Measurements from ENCODE around the gene FDPS. TPM values are rescaled to one million over a fixed set of nuclear protein-coding genes. Genes with fewer than 3 reads are reported as not detected.

The FDPS gene
- total RNA-seq, 5 donors from 2014 or later (not counting 1 experiment from before 2014, with no cell fraction given) = 66.7 to 100 (median 93.0) TPM

GRCh38 chr1:155282488-155283091 is 26.1 kb upstream of the FDPS start:
- Mint-ChIP-seq H3K27ac (no peak overlapping the region), H3K4me1 (peaks cover 7 to 8% (median 8%) of the 10 kb centered on the region in 3 donors), H3K36me3 (no peaks in the 10 kb centered on the region), H3K9me3 (no peaks in the 10 kb centered on the region), H3K27me3 (no peaks in the 10 kb centered on the region), H3K4me3 (no peak overlapping the region)
- Histone ChIP-seq H3K9me3 (no peaks in the 10 kb centered on the region), H3K4me1 (ENCODE audit: control insufficient read depth in 1 of 2, extremely low read depth in 1 of 2, insufficient read depth in 2 of 2, low read length in 2 of 2) (peaks cover 3 to 14% of the 10 kb centered on the region in 2 experiments), H3K36me3 (ENCODE audit: control insufficient read depth in 2 of 2, extremely low read depth in 1 of 2, insufficient read depth in 1 of 2, low read length in 1 of 2) (no peaks in the 10 kb centered on the region), H3K4me3 (ENCODE audit: control insufficient read depth in 1 of 2, extremely low read depth in 1 of 2, low read length in 1 of 2) (no peak overlapping the region), H3K27me3 (replicated peaks in 1 of 2; ENCODE audit: control insufficient read depth in 2 of 2, extremely low read depth in 1 of 2, insufficient read depth in 2 of 2, low read length in 1 of 2) (peaks cover 0 to 2% of the 10 kb centered on the region in 2 experiments), H3K27ac (ENCODE audit: low read length) (no peak overlapping the region)
- ATAC-seq (replicated peaks in 1 of 4) (no peak), DNase-seq (no peak)
- whole genome bisulfite sequencing (ENCODE audit: insufficient coverage) = 93% methylated on average over 12 of the region's 29 CpGs
- CTCF ChIA-PET = no interaction called here
- POLR2A ChIA-PET = no interaction called here

GRCh38 chr1:155284476-155284875 is 24.2 kb upstream of the FDPS start:
- Histone ChIP-seq H3K4me1 (ENCODE audit: control insufficient read depth in 1 of 2, extremely low read depth in 1 of 2, insufficient read depth in 2 of 2, low read length in 2 of 2) (no peaks in the 10 kb centered on the region), H3K4me3 (ENCODE audit: control insufficient read depth in 1 of 2, extremely low read depth in 1 of 2, low read length in 1 of 2) (no peak overlapping the region), H3K27me3 (replicated peaks in 1 of 2; ENCODE audit: control insufficient read depth in 2 of 2, extremely low read depth in 1 of 2, insufficient read depth in 2 of 2, low read length in 1 of 2) (peaks cover 0 to 2% of the 10 kb centered on the region in 2 experiments), H3K27ac (ENCODE audit: low read length) (no peak overlapping the region), H3K9me3 (no peaks in the 10 kb centered on the region), H3K36me3 (ENCODE audit: control insufficient read depth in 2 of 2, extremely low read depth in 1 of 2, insufficient read depth in 1 of 2, low read length in 1 of 2) (no peaks in the 10 kb centered on the region)
- no peaks in the 10 kb centered on the region for H3K4me1 Mint-ChIP-seq
- ATAC-seq (replicated peaks in 1 of 4) (no peak), DNase-seq (no peak)
- H3K36me3 Mint-ChIP-seq = no peaks in the 10 kb centered on the region
- POLR2A ChIA-PET = no interaction called here
- 92% methylated on average over 10 of the region's 12 CpGs for WGBS (ENCODE audit: insufficient coverage)
- no peak overlapping the region for H3K27ac Mint-ChIP-seq
- H3K27me3 Mint-ChIP-seq = no peaks in the 10 kb centered on the region
- H3K9me3 Mint-ChIP-seq = no peaks in the 10 kb centered on the region
- H3K4me3 Mint-ChIP-seq = no peak overlapping the region
- CTCF ChIA-PET = no interaction called here

- H3K9me3 Mint-ChIP-seq = no peaks in the 10 kb centered on the region
- H3K27me3 Mint-ChIP-seq = peaks cover 0 to under 1% of the 10 kb centered on the region in 2 donors
- ChIA-PET CTCF (no interaction called here), POLR2A (no interaction called here)
- Histone ChIP-seq H3K4me1 (ENCODE audit: control insufficient read depth in 1 of 2, extremely low read depth in 1 of 2, insufficient read depth in 2 of 2, low read length in 2 of 2) (no peaks in the 10 kb centered on the region), H3K27me3 (replicated peaks in 1 of 2; ENCODE audit: control insufficient read depth in 2 of 2, extremely low read depth in 1 of 2, insufficient read depth in 2 of 2, low read length in 1 of 2) (peaks cover 0 to 5% of the 10 kb centered on the region in 2 experiments), H3K9me3 (no peaks in the 10 kb centered on the region), H3K36me3 (ENCODE audit: control insufficient read depth in 2 of 2, extremely low read depth in 1 of 2, insufficient read depth in 1 of 2, low read length in 1 of 2) (no peaks in the 10 kb centered on the region), H3K27ac (ENCODE audit: low read length) (no peak overlapping the region), H3K4me3 (ENCODE audit: control insufficient read depth in 1 of 2, extremely low read depth in 1 of 2, low read length in 1 of 2) (no peak overlapping the region)
- WGBS (ENCODE audit: insufficient coverage) = 98% methylated on average over 12 of the region's 14 CpGs
- ATAC-seq (replicated peaks in 1 of 4) (no peak), DNase-seq (no peak)
- H3K4me1 Mint-ChIP-seq = no peaks in the 10 kb centered on the region
- no peak overlapping the region for H3K27ac Mint-ChIP-seq
- H3K36me3 Mint-ChIP-seq = no peaks in the 10 kb centered on the region
- no peak overlapping the region for H3K4me3 Mint-ChIP-seq
These were observed 23.6 kb upstream of the FDPS start for GRCh38 chr1:155285063-155285462.

GRCh38 chr1:155285631-155286044 is 23.0 kb upstream of the FDPS start:
- peaks cover 0 to 3% of the 10 kb centered on the region in 2 donors for H3K27me3 Mint-ChIP-seq
- ChIA-PET POLR2A (no interaction called here), CTCF (no interaction called here)
- no peaks in the 10 kb centered on the region for H3K36me3 Mint-ChIP-seq
- no peaks in the 10 kb centered on the region for H3K9me3 ChIP-seq
- no peak overlapping the region for H3K27ac ChIP-seq (ENCODE audit: low read length)
- WGBS (ENCODE audit: insufficient coverage) = 97% methylated on average over 17 of the region's 18 CpGs
- no peaks in the 10 kb centered on the region for H3K4me1 ChIP-seq (ENCODE audit: control insufficient read depth in 1 of 2, extremely low read depth in 1 of 2, insufficient read depth in 2 of 2, low read length in 2 of 2)
- no peaks in the 10 kb centered on the region for H3K4me1 Mint-ChIP-seq
- H3K4me3 Mint-ChIP-seq = no peak overlapping the region
- H3K36me3 ChIP-seq (ENCODE audit: control insufficient read depth in 2 of 2, extremely low read depth in 1 of 2, insufficient read depth in 1 of 2, low read length in 1 of 2) = no peaks in the 10 kb centered on the region
- H3K4me3 ChIP-seq (ENCODE audit: control insufficient read depth in 1 of 2, extremely low read depth in 1 of 2, low read length in 1 of 2) = no peak overlapping the region
- no peak overlapping the region for H3K27ac Mint-ChIP-seq
- ATAC-seq (replicated peaks in 1 of 4) (no peak), DNase-seq (no peak)
- peaks cover 0 to 5% of the 10 kb centered on the region in 2 experiments for H3K27me3 ChIP-seq (replicated peaks in 1 of 2; ENCODE audit: control insufficient read depth in 2 of 2, extremely low read depth in 1 of 2, insufficient read depth in 2 of 2, low read length in 1 of 2)
- no peaks in the 10 kb centered on the region for H3K9me3 Mint-ChIP-seq

DNA sequence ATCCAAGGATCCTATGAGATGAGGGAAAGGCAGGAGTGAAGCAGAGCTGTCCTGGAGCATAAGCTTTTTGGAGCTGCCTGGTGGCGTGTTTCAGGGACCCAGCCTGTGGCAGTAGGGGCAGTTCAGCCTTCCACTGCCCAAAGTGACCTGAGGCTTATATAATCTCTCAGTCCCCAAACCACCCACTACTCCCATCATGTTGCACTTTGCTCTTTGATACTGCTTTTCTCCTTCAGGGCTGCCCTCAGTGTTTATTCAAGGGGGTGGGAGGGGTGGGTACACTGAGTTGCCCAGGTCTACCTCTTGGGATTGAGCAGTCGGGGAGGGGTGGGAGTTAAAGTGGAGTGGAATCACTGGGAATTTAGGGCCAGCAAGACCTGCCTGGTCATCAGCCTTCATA is 22.1 kb upstream of the FDPS start:
- Histone ChIP-seq H3K27ac (ENCODE audit: low read length) (no peak overlapping the region), H3K9me3 (no peaks in the 10 kb centered on the region), H3K4me3 (ENCODE audit: control insufficient read depth in 1 of 2, extremely low read depth in 1 of 2, low read length in 1 of 2) (no peak overlapping the region), H3K27me3 (replicated peaks in 1 of 2; ENCODE audit: control insufficient read depth in 2 of 2, extremely low read depth in 1 of 2, insufficient read depth in 2 of 2, low read length in 1 of 2) (peaks cover 0 to 9% of the 10 kb centered on the region in 2 experiments), H3K36me3 (ENCODE audit: control insufficient read depth in 2 of 2, extremely low read depth in 1 of 2, insufficient read depth in 1 of 2, low read length in 1 of 2) (no peaks in the 10 kb centered on the region), H3K4me1 (ENCODE audit: control insufficient read depth in 1 of 2, extremely low read depth in 1 of 2, insufficient read depth in 2 of 2, low read length in 2 of 2) (no peaks in the 10 kb centered on the region)
- Mint-ChIP-seq H3K4me3 (no peak overlapping the region), H3K27me3 (peaks cover 0 to 3% of the 10 kb centered on the region in 2 donors), H3K27ac (no peak overlapping the region), H3K9me3 (no peaks in the 10 kb centered on the region), H3K4me1 (no peaks in the 10 kb centered on the region), H3K36me3 (no peaks in the 10 kb centered on the region)
- ATAC-seq (replicated peaks in 1 of 4) (no peak), DNase-seq (no peak)
- POLR2A ChIA-PET = no interaction called here
- 100% methylated on average over 1 of the region's 2 CpGs for WGBS (ENCODE audit: insufficient coverage)
- CTCF ChIA-PET = no interaction called here

DNA sequence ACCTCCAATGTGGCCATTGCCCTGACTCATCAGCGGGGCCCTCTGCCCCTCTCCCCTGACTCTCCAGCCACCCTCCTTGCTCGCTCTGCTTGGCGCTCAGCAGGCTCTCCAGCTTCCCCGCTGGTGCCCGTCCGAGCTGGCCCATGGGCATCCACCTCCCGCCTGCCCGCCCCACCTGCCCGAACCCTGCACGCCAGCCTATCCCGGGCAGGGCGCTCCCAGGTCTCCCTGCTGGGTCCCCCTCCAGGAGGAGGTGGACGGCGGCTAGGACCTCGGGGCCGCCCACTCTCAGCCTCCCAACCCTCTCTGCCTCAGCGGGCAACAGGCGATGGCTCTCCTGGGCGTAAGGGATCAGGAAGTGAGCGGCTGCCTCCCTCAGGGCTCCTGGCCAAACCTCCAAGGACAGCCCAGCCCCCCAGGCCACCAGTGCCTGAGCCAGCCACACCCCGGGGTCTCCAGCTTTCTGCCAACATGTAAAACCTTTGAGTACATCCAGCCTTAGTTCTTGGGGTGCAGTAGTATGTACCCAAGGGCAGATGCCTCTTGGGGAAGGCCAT is 20.6 kb upstream of the FDPS start:
- Mint-ChIP-seq H3K4me3 (no peak overlapping the region), H3K27ac (no peak overlapping the region), H3K4me1 (no peaks in the 10 kb centered on the region), H3K27me3 (peaks cover 0 to 3% of the 10 kb centered on the region in 2 donors), H3K36me3 (no peaks in the 10 kb centered on the region), H3K9me3 (no peaks in the 10 kb centered on the region)
- Histone ChIP-seq H3K9me3 (no peaks in the 10 kb centered on the region), H3K36me3 (ENCODE audit: control insufficient read depth in 2 of 2, extremely low read depth in 1 of 2, insufficient read depth in 1 of 2, low read length in 1 of 2) (no peaks in the 10 kb centered on the region), H3K4me1 (ENCODE audit: control insufficient read depth in 1 of 2, extremely low read depth in 1 of 2, insufficient read depth in 2 of 2, low read length in 2 of 2) (no peaks in the 10 kb centered on the region), H3K27me3 (replicated peaks in 1 of 2; ENCODE audit: control insufficient read depth in 2 of 2, extremely low read depth in 1 of 2, insufficient read depth in 2 of 2, low read length in 1 of 2) (peaks cover 0 to 16% of the 10 kb centered on the region in 2 experiments), H3K4me3 (ENCODE audit: control insufficient read depth in 1 of 2, extremely low read depth in 1 of 2, low read length in 1 of 2) (no peak overlapping the region), H3K27ac (ENCODE audit: low read length) (no peak overlapping the region)
- CTCF ChIA-PET = interaction anchor here in 1 of 2 donors (0.6 kb wide), 1 partner anchor 22 kb away, joined by 6 read pairs; no protein-coding TSS in a partner anchor
- WGBS (ENCODE audit: insufficient coverage) = 88% methylated on average over 18 of the region's 21 CpGs
- DNase-seq (no peak), ATAC-seq (replicated peaks in 1 of 4) (no peak)
- POLR2A ChIA-PET = no interaction called here

Data from T-cell (primary cell).